Stimulated activated naive CD4-positive, alpha-beta T cell treated with Interleukin-2 at 50 U/mL for 16 hours (primary cell): ENCODE measurements around the gene DCTPP1.
A peak's percentile ranks its signal among the peaks of the same experiment; 100 is the strongest.
"Not testable (repeated sequence)": the region's sequence is repeated elsewhere in the genome, so short reads cannot be mapped to it uniquely, and the experiment has no call there.

Experiments used
- DNase-seq: peaks from one replicate; lab custom pipeline; 2025; lab: John Stamatoyannopoulos, UW

DCTPP1 gene

DNA sequence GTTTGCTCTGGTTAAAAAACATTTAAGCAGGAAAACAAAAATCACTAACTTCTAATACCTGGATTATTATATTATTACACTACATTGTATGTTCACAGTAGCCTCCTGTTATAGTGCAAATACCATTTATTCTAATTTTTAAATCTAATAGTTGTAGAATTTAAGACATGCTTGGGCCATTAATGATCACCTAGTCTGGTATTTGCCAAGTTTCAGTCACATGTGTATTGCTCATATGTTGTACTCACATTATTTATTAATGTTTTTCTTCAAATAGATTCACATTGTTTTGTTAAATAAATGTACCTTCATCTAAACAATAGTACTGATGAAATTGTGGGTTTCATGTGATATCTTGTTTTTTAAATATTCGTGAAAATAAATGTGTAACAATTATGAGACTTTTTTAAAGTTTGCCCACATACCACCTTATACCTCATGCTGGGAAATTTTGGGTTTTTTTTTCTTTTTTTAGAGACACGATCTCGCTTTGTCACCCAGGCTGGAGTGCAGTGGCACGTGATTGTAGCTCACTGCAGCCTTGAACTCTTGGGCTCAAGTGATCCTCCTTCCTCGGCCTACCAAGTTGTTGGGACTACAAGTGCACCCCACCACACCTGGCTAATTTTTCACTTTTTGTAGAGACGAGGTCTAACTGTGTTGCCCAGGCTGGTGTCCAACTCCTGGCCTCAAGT is 16.6 kb downstream of the DCTPP1 start:
- no peak for DNase-seq

DNA sequence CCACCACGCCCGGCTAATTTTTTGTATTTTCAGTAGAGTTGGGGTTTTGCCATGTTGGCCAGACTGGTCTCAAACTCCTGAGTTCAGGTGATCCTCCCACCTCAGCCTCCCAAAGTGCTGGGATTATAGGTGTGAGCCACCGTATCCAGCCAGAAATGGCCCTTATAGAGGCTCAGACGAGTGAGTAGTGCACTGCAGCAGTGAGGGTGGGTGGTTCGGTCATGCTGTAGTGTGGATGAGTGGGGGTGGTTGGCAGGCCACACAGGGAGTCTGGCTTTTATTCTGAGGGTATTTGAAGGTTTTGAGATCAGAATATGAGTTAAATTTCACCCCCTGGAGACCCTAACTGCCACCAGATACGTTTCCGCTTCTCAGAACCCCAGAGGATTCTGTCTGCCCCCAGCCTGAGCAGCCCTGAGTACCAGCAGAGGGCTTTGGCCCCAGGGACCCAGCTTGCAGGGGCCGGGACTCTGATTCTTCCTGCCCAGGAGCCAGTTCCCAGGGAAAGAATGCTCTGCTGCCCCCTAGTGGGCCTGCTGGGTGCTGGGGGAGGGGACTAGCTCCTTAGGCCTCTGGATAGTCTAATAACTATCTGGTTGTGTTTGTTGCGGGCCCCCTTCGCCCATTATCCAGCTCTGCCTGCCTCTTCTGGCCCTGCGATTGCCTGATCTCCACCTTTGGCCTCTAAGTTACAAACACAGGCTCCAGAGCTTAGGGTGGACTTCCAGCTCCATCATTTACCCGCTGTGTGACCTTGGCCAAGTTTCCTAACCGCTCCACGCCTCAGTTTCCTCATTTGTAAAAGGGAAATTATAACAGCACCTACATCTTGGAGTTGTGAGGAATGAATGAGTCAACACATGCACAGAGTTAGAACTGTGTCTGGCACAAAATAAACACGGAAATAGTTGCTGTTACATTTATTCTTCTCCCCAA is 20.4 kb downstream of the DCTPP1 start:
- peak; percentile 87 for DNase-seq

- DNase-seq, result no peak
Observed at GRCh38 chr16:30407804-30408534, 21.9 kb downstream of the DCTPP1 start.

GRCh38 chr16:30407102-30407803 is 22.6 kb downstream of the DCTPP1 start, which contains the start of gene ZNF771:
TSS of gene ZNF771 (plus strand) at chr16:30407606. CDS start at chr16:30408054, 448 bp downstream.
- peak; percentile 89 for DNase-seq

DNA sequence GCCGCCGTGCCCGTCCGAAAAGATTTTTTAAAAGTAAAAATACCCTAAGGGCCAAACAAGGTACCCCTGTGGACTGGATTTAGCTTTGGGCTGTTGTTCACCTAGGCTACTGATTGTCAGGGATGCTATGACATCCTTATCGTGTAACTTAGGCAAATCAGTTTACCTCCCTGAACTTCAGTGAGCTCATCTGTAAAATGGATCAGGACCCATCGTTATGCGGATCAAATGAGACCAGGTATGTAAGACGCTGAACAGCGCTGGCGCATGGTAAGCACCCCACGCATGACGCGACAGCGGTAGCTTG is 23.1 kb downstream of the DCTPP1 start:
- DNase-seq, result no peak

GRCh38 chr16:30401768-30402425 is 27.9 kb downstream of the DCTPP1 start:
- DNase-seq, result no peak

- DNase-seq, result no peak
Observed at GRCh38 chr16:30399435-30400186, 30.2 kb downstream of the DCTPP1 start.

DNA sequence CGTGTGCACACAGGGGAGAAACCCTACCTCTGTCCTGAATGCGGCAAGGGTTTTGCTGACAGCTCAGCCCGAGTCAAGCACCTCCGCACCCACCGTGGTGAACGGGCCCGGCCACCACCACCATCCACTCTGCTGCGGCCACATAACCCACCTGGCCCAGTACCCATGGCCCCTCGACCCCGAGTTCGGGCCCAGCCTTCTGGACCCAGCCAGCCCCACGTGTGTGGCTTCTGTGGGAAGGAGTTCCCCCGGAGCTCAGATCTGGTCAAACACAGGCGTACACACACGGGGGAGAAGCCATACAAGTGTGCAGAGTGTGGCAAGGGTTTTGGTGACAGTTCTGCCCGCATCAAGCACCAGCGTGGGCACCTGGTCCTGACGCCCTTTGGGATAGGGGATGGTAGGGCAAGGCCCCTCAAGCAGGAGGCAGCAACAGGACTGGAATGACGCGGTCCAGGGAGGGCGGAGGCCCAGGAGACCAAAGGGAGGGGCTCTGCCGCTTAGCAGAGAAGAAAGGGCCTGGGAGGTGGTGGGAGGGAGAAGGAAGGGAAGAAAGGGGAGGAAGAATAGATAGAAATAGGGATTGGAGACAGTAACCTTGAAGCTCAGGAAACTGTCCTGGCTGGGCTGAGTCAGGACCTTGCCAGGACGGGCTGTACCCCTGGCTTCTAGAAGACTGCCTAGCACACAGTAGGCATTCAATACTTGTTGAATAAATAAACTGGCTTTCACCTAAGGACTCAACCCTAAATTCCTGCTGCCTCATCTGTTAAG is 31.0 kb downstream of the DCTPP1 start:
- no peak for DNase-seq

DNA sequence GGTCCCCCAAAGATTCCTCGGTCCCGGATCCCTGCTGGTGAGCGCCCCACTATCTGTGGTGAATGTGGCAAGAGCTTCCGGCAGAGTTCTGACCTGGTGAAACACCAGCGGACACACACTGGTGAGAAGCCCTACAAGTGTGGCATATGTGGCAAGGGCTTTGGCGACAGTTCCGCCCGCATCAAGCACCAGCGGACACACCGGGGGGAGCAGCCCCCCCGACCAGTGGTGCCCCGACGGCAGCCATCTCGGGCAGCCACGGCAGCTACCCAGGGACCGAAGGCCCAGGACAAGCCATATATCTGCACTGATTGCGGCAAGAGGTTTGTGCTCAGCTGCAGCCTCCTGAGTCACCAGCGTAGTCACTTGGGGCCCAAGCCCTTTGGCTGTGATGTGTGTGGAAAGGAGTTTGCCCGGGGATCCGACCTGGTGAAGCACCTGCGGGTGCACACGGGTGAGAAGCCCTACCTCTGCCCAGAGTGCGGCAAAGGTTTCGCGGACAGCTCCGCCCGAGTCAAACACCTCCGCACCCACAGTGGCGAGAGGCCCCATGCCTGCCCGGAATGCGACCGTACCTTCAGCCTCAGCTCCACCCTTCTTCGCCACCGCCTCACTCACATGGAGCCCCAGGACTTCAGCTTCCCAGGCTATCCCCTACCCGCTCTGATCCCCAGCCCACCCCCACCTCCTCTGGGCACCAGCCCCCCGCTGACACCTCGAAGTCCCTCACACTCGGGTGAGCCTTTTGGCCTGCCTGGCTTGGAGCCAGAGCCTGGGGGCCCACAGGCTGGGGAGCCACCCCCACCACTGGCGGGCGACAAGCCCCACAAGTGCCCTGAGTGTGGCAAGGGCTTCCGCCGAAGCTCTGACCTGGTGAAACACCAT is 31.8 kb downstream of the DCTPP1 start:
- DNase-seq, result no peak

GRCh38 chr16:30397056-30397455 is 32.8 kb downstream of the DCTPP1 start:
- DNase-seq, result no peak

DNA sequence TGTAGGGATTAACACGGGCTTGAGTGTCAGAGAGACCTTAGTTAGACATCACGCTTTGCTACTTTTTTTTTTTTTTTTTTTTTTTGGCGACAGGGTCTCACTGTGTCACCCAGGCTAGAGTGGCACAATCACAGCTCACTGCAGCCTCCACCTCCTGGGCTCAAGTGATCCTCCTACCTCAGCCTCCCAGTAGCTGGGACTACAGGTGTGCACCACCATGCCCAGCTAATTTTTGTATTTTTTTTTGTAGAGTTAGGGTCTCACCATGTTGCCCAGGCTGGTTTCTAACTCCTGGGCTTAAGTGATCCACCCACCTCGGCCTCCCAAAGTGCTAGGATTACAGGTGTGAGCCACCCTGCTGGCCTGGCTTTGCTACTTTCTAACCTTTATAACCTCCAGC is 33.2 kb downstream of the DCTPP1 start:
- DNase-seq, result not testable (repeated sequence)

GRCh38 chr16:30395992-30396585 is 33.7 kb downstream of the DCTPP1 start:
- no peak for DNase-seq

GRCh38 chr16:30395155-30395991 is 34.5 kb downstream of the DCTPP1 start, which contains the start of gene ZNF48:
TSS of gene ZNF48 (plus strand) at chr16:30395420. CDS start at chr16:30395795, 375 bp downstream.
- DNase-seq, result peak; percentile 51

- no peak for DNase-seq
Observed at GRCh38 chr16:30394592-30395154, 35.2 kb downstream of the DCTPP1 start.

DNA sequence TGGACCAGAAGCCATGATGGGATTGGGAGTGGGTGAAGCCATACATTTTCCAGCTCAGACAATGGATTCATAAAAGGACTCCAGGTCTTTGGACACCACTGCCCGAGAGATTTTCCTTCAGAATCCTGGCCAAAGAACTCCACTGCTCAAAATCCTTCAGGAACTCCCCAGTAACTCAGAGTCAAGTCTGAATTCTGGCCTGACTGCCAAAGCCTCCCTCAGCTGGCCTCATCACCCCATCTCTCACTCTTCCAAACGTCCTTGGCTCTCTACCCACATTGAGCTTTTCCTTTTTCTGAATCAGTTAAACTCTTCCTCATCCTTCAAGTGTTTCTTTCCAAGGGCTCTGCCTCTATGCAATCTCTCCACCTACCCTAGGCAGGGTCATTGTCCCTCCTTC is 46.3 kb downstream of the DCTPP1 start:
- no peak for DNase-seq

GRCh38 chr16:30382111-30382881 is 47.5 kb downstream of the DCTPP1 start, which contains the start of gene SEPTIN1:
TSS of gene SEPTIN1 (minus strand) at chr16:30382561. CDS start at chr16:30382542, 19 bp downstream.
- peak; percentile 71 for DNase-seq
